ENCODE results near the gene NPIPB2. TPM values are rescaled to one million over a fixed set of nuclear protein-coding genes. Genes with fewer than 3 reads are reported as not detected.
"Not testable (repeated sequence)": the region's sequence is repeated elsewhere in the genome, so short reads cannot be mapped to it uniquely, and the experiment has no call there.

NPIPB2 gene
- total RNA-seq, 6 donors from 2014 or later: 3.6 to 47.1 (median 9.0) TPM

DNA sequence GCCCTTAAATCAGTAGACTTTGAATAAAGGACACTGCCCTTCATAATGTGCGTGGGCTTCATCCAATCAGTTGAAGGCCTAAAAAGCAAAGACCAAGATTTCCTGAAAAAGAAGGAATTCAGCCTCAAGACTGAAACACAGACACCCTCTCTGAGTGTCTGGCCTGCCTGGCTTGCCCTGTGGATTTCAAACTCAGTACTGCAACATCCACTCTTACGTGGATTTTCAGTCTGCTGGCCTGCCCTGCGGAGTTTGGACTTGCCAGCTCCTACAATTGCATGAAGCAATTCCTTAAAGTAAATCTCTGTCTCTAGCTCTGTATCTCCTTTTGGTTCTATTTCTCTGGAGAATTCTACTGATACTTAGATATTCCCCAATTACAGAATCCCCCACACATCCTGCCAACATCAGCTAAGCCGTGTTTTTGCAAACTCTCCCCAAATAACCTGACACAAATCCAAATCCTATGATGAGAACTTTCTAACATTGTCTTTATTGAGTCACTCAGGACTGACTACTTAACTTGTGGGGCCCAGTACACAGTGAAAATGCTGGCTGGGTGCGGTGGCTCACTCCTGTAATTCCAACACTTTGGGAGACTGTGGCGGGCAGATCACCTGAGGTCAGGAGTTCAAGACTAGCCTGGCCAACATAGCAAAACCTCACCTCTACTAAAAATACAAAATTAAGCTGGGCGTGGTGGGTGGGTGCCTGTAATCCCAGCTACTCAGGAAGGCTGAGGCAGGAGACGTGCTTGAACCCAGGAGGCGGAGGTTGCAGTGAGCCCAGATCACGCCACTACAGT lies 15.9 kb upstream of the NPIPB2 start:
- DNase-seq: no peak

GRCh38 chr16:11956558-11956957 lies 14.7 kb upstream of the NPIPB2 start:
- WGBS, 2 donors: 93 to 100% methylated on average over 2 of the region's 2 CpGs
- no peak for DNase-seq
- H3K9me3 ChIP-seq: no peaks in the 10 kb centered on the region

More for the DNA sequence above, 15.9 kb upstream of the NPIPB2 start:
- 90 to 94% methylated on average over 10 of the region's 10 CpGs for WGBS, 2 donors
- Histone ChIP-seq H3K4me1 (peaks cover 0 to 2% (median 0%) of the 10 kb centered on the region in 4 donors), H3K27me3 (no peaks in the 10 kb centered on the region), H3K4me3 (no peak overlapping the region), H3K9me3 (no peaks in the 10 kb centered on the region), H3K27ac (no peak overlapping the region), H3K36me3 (no peaks in the 10 kb centered on the region)
- no peak for TF ChIP-seq EP300 (IDR thresholded peaks at IDR 0.05)
- TF ChIP-seq POLR2A (IDR thresholded peaks at IDR 0.05): no peak
- ATAC-seq (ENCODE audit: low FRiP score in 2 of 2): no peak

GRCh38 chr16:11955713-11956123 lies 13.9 kb upstream of the NPIPB2 start:
- no peak overlapping the region for H3K27ac ChIP-seq
- H3K4me1 ChIP-seq: peaks cover 0 to 2% (median 0%) of the 10 kb centered on the region in 4 donors
- DNase-seq (no peak), ATAC-seq (ENCODE audit: low FRiP score in 2 of 2) (no peak)
- H3K27me3 ChIP-seq: no peaks in the 10 kb centered on the region
- H3K4me3 ChIP-seq: no peak overlapping the region
- WGBS, 2 donors: 49 to 61% methylated on average over 8 of the region's 8 CpGs
- TF ChIP-seq CTCF (IDR thresholded peaks at IDR 0.05) (no peak), POLR2AphosphoS5 (IDR thresholded peaks at IDR 0.05) (peak; percentile 12 to 53), POLR2A (IDR thresholded peaks at IDR 0.05) (no peak), EP300 (IDR thresholded peaks at IDR 0.05) (no peak)
- no peaks in the 10 kb centered on the region for H3K9me3 ChIP-seq
- no peaks in the 10 kb centered on the region for H3K36me3 ChIP-seq

More at GRCh38 chr16:11956558-11956957, 14.7 kb upstream of the NPIPB2 start:
- Histone ChIP-seq H3K4me3 (no peak overlapping the region), H3K27me3 (no peaks in the 10 kb centered on the region), H3K27ac (no peak overlapping the region), H3K4me1 (peaks cover 0 to 2% (median 0%) of the 10 kb centered on the region in 4 donors), H3K36me3 (no peaks in the 10 kb centered on the region)
- no peak for ATAC-seq (ENCODE audit: low FRiP score in 2 of 2)
- TF ChIP-seq CTCF (IDR thresholded peaks at IDR 0.05): no peak

DNA sequence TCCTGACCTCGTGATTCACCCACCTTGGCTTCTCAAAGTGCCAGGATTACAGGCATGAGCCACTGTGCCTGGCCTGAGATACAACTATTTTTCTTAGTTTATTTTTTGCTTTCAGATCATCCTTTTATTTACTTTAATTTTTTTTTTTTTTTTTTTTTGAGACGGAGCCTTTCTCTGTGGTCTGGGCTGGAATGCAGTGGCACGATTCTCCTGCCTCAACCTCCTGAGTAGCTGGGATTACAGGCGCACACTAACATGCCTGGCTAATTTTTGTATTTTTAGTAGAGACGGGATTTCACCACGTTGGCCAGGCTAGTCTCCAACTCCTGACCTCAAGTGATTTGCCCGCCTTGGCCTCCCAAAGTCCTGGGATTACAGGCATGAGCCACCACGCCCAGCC lies 11.7 kb upstream of the NPIPB2 start:
- not testable (repeated sequence) for H3K4me3 ChIP-seq; ATAC-seq (ENCODE audit: low FRiP score in 2 of 2); H3K9me3 ChIP-seq; DNase-seq; H3K27ac ChIP-seq; H3K27me3 ChIP-seq; H3K4me1 ChIP-seq; H3K36me3 ChIP-seq
- 82 to 90% methylated on average over 8 of the region's 8 CpGs for WGBS, 2 donors

- ATAC-seq (ENCODE audit: low FRiP score in 2 of 2) (no peak), DNase-seq (no peak)
- H3K4me1 ChIP-seq: peaks cover 0 to 3% (median 0%) of the 10 kb centered on the region in 4 donors
- 78% methylated on average over 5 of the region's 5 CpGs for WGBS, 2 donors
- TF ChIP-seq POLR2A (IDR thresholded peaks at IDR 0.05): no peak
- TF ChIP-seq EP300 (IDR thresholded peaks at IDR 0.05): no peak
- no peak for TF ChIP-seq CTCF (IDR thresholded peaks at IDR 0.05)
- no peak for TF ChIP-seq POLR2AphosphoS5 (IDR thresholded peaks at IDR 0.05)
- H3K36me3 ChIP-seq: no peaks in the 10 kb centered on the region
- H3K4me3 ChIP-seq: no peak overlapping the region
- no peaks in the 10 kb centered on the region for H3K9me3 ChIP-seq
- no peaks in the 10 kb centered on the region for H3K27me3 ChIP-seq
- no peak overlapping the region for H3K27ac ChIP-seq
These were observed 8.5 kb upstream of the NPIPB2 start for GRCh38 chr16:11950388-11950787.

DNA sequence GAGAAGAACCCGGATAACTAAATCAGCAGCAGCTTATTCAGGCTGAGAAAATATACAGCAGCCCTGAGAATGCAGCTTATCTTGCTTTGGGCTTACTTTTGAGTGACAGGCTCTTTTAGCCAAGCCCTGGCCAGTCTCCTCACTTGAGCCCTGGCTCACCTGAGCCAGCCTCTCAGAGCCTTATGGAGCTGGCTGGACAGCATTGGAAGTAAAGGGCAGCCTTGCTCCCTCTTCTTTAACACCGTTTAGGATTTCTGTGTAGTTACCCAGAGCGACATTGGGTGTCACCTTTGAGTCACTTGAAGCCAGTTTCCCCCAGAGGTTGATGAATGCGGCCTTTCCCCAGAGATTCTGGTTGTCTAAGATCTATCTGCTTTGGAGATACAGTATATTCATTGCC lies 7.7 kb upstream of the NPIPB2 start:
- H3K4me1 ChIP-seq: peaks cover 0 to 3% (median 0%) of the 10 kb centered on the region in 4 donors
- H3K27ac ChIP-seq: no peak overlapping the region
- no peaks in the 10 kb centered on the region for H3K27me3 ChIP-seq
- ATAC-seq (ENCODE audit: low FRiP score in 2 of 2) (peak; percentile 70 to 90), DNase-seq (peak in 1 of 2 donors; percentile 85)
- 19 to 20% methylated on average over 4 of the region's 4 CpGs for WGBS, 2 donors
- H3K4me3 ChIP-seq: no peak overlapping the region
- TF ChIP-seq CTCF (IDR thresholded peaks at IDR 0.05): peak in 4 of 6 experiments; percentile 19 to 48 (median 45)
- TF ChIP-seq POLR2AphosphoS5 (IDR thresholded peaks at IDR 0.05): no peak
- no peak for TF ChIP-seq EP300 (IDR thresholded peaks at IDR 0.05)
- TF ChIP-seq POLR2A (IDR thresholded peaks at IDR 0.05): no peak
- H3K9me3 ChIP-seq: no peaks in the 10 kb centered on the region
- H3K36me3 ChIP-seq: no peaks in the 10 kb centered on the region
